NCI-H82 treated with DMSO at 0.1 percent for 48 hours (cell line): Measurements from ENCODE around the gene POMT2.
"Not testable (repeated sequence)": the region's sequence is repeated elsewhere in the genome, so short reads cannot be mapped to it uniquely, and the experiment has no call there.

Experiments used
- DNase-seq: peaks from one replicate; lab custom pipeline; 2025; ENCODE audit not compliant: unreplicated experiment; lab: John Stamatoyannopoulos, UW

POMT2 gene

GRCh38 chr14:77302926-77303325 lies 17.8 kb downstream of the POMT2 start:
- DNase-seq = peak; percentile 68

GRCh38 chr14:77301103-77301502 lies 19.6 kb downstream of the POMT2 start:
- DNase-seq = peak; percentile 71

GRCh38 chr14:77299771-77300170 lies 20.9 kb downstream of the POMT2 start:
- DNase-seq = no peak

GRCh38 chr14:77296906-77297305 lies 23.8 kb downstream of the POMT2 start:
- DNase-seq = no peak

- no peak for DNase-seq
Measured at GRCh38 chr14:77296155-77296554, 24.5 kb downstream of the POMT2 start.

- no peak for DNase-seq
Measured at GRCh38 chr14:77290705-77291104, 30.0 kb downstream of the POMT2 start.

GRCh38 chr14:77286576-77286975 lies 34.1 kb downstream of the POMT2 start:
- DNase-seq = no peak

- DNase-seq = no peak
Measured at GRCh38 chr14:77284466-77284865, 36.2 kb downstream of the POMT2 start.

- no peak for DNase-seq
Measured at GRCh38 chr14:77284066-77284465, 36.6 kb downstream of the POMT2 start.

- DNase-seq = no peak
Measured at GRCh38 chr14:77281852-77282410, 38.8 kb downstream of the POMT2 start.

GRCh38 chr14:77280921-77281320 lies 39.8 kb downstream of the POMT2 start:
- DNase-seq = not testable (repeated sequence)

- DNase-seq = no peak
Measured at GRCh38 chr14:77279719-77280118, 41.0 kb downstream of the POMT2 start.

- DNase-seq = no peak
Measured at GRCh38 chr14:77278461-77279230, 42.0 kb downstream of the POMT2 start.

- no peak for DNase-seq
Measured at GRCh38 chr14:77276959-77277358, 43.7 kb downstream of the POMT2 start.

- DNase-seq = no peak
Measured at GRCh38 chr14:77276295-77276935, 44.3 kb downstream of the POMT2 start.

GRCh38 chr14:77275601-77276017 lies 45.1 kb downstream of the POMT2 start:
- DNase-seq = no peak

- DNase-seq = no peak
Measured at GRCh38 chr14:77275041-77275580, 45.6 kb downstream of the POMT2 start.

GRCh38 chr14:77273796-77274195 lies 46.9 kb downstream of the POMT2 start:
- DNase-seq = no peak

GRCh38 chr14:77272261-77272660 lies 48.4 kb downstream of the POMT2 start:
- DNase-seq = no peak

- no peak for DNase-seq
Measured at GRCh38 chr14:77271113-77271710, 49.5 kb downstream of the POMT2 start, which contains the start of gene NGB. Gene NGB, minus strand, starts transcription at chr14:77271206. Its CDS starts 269 bp downstream, at chr14:77270937.

GRCh38 chr14:77270361-77271112 lies 50.1 kb downstream of the POMT2 start:
- DNase-seq = no peak
